HepG2 (cell line): ENCODE data around the gene COPS4.

Experiments
- KDM1A ChIP-seq: IDR thresholded peaks from 2 replicates; pipeline ENCODE4 v1.6.1; 2016; ENCODE audit warnings: missing compliant biosample characterization
- KLF16 ChIP-seq, 2 experiments: sonication (generic) in 1 of 2; formaldehyde crosslinking in 1 of 2; IDR thresholded peaks; 2 replicates each; pipeline versions ENCODE4 v1.6.1 to v1.8.0; 2016 to 2023; ENCODE audit warnings: missing genetic modification reagents in 2 of 2, missing compliant biosample characterization in 1 of 2
- NR2F1 ChIP-seq, 2 experiments: fragments of 450-650 bp in 1 of 2; formaldehyde crosslinking in 1 of 2; IDR thresholded peaks; 2 replicates each; pipeline versions ENCODE4 v1.5.0 to v1.6.1; 2016 to 2020; ENCODE audit warnings: mild to moderate bottlenecking in 1 of 2, missing compliant biosample characterization in 1 of 2, missing genetic modification reagents in 1 of 2, moderate library complexity in 1 of 2
- NR3C1 ChIP-seq: sonication (generic); formaldehyde crosslinking; IDR thresholded peaks from 2 replicates; pipeline ENCODE4 v1.4.0; 2020; ENCODE audit warnings: missing genetic modification reagents
- POLR2A ChIP-seq, 2 experiments: IDR thresholded peaks; 2 replicates each; pipeline ENCODE4 v1.6.1; 2011; ENCODE audit warnings: low read depth in 2 of 2, low read length in 2 of 2, mild to moderate bottlenecking in 1 of 2, moderate library complexity in 1 of 2; ENCODE audit not compliant: insufficient read depth in 1 of 2
- PTBP1 ChIP-seq: fragments of 200-400 bp; formaldehyde crosslinking; IDR thresholded peaks from 2 replicates; pipeline ENCODE4 v1.6.1; 2018; ENCODE audit warnings: low read length, low read depth; ENCODE audit not compliant: poor library complexity, severe bottlenecking
- SMAD1 ChIP-seq: sonication (generic); formaldehyde crosslinking; IDR thresholded peaks from 2 replicates; pipeline ENCODE4 v1.4.0; 2020; ENCODE audit warnings: missing genetic modification reagents, low read depth, mild to moderate bottlenecking, borderline replicate concordance
- ZNF792 ChIP-seq: IDR thresholded peaks from 2 replicates; pipeline ENCODE4 v1.6.1; 2016
- ZZZ3 ChIP-seq: sonication (generic); formaldehyde crosslinking; IDR thresholded peaks from 2 replicates; pipeline ENCODE4 v1.4.0; 2020; ENCODE audit warnings: missing genetic modification reagents, mild to moderate bottlenecking, borderline replicate concordance

DNA sequence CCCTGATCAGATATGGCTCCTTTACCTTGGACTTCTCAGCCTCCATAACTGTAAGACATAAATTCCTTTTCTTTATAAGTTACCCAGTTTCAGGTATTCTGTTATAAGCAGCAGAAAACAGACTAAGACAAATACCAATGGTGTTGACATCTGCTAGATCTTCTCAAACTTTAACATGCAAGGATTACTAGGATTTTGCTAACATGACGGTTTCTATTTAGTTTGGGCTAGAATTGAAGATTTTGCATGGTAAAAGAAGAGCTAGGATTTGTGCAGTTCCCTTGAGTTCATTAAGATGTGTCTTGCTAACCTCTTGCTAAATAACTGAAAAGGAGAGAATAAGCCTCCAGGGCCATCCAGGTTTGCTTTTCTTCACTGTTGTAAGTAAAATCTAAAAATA lies 5.3 kb upstream of the COPS4 start:
- TF ChIP-seq KLF16 (CRISPR knock-in tag; IDR thresholded peaks at IDR 0.05) (no peak), KDM1A (CRISPR knock-in tag) (no peak), ZNF792 (CRISPR knock-in tag) (no peak), POLR2A (IDR thresholded peaks at IDR 0.05; ENCODE audit: insufficient read depth in 1 of 2, low read depth in 2 of 2, low read length in 2 of 2) (no peak), NR3C1 (CRISPR knock-in tag) (no peak), NR2F1 (CRISPR knock-in tag; IDR thresholded peaks at IDR 0.05) (no peak), SMAD1 (CRISPR knock-in tag) (no peak), ZZZ3 (CRISPR knock-in tag) (no peak), PTBP1 (no peak)
